Neural progenitor cell (in vitro differentiated cells): Measurements from ENCODE around the gene DYTN. TPM values are rescaled to one million over a fixed set of nuclear protein-coding genes. Genes with fewer than 3 reads are reported as not detected.

ENCODE experiments used
- DNase-seq: peaks from one replicate; pipeline ENCODE4 v3.0.0-alpha.2; 2016; ENCODE audit warnings: low spot score
- H2AFZ ChIP-seq: fragments of 200-600 bp; sonication (generic); replicated peaks from 2 replicates; pipeline ENCODE4 v1.6.1; 2016; ENCODE audit warnings: antibody characterized with exemption
- H3F3A ChIP-seq: fragments of 200-600 bp; sonication (generic); 2 replicates; pipeline ENCODE4 v1.6.1; 2016; ENCODE audit warnings: antibody characterized with exemption, low read depth
- H3K27ac ChIP-seq: fragments of 200-600 bp; sonication (generic); 2 replicates; pipeline ENCODE4 v1.5.1; 2016; ENCODE audit warnings: mild to moderate bottlenecking
- H3K27me3 ChIP-seq: fragments of 200-600 bp; sonication (generic); 2 replicates; pipeline ENCODE4 v1.6.1; 2016; ENCODE audit warnings: mild to moderate bottlenecking, moderate library complexity
- H3K36me3 ChIP-seq: fragments of 200-600 bp; sonication (generic); 2 replicates; pipeline ENCODE4 v1.5.1; 2016
- H3K4me1 ChIP-seq: fragments of 200-600 bp; sonication (generic); 2 replicates; pipeline ENCODE4 v1.6.1; 2016; ENCODE audit warnings: mixed run types
- H3K4me2 ChIP-seq: fragments of 200-600 bp; sonication (generic); 2 replicates; pipeline ENCODE4 v1.6.1; 2016
- H3K4me3 ChIP-seq: fragments of 200-600 bp; sonication (generic); 2 replicates; pipeline ENCODE4 v1.5.1; 2016
- H3K79me2 ChIP-seq: fragments of 200-600 bp; sonication (generic); 2 replicates; pipeline ENCODE4 v1.6.1; 2016; ENCODE audit warnings: low read depth
- H3K9ac ChIP-seq: fragments of 200-600 bp; sonication (generic); 2 replicates; pipeline ENCODE4 v1.6.1; 2016
- H3K9me3 ChIP-seq: fragments of 200-600 bp; sonication (generic); 2 replicates; pipeline ENCODE4 v1.5.1; 2016; ENCODE audit warnings: low read depth
- H4K20me1 ChIP-seq: fragments of 200-600 bp; sonication (generic); 2 replicates; pipeline ENCODE4 v1.6.1; 2016; ENCODE audit warnings: low read depth
- H3K27ac Mint-ChIP-seq: 3 replicates; pipeline ENCODE4 v1.8.0; 2021; ENCODE audit warnings: mixed read lengths
- H3K27me3 Mint-ChIP-seq: 2 replicates; pipeline ENCODE4 v1.8.0; 2022; ENCODE audit warnings: low read depth, mild to moderate bottlenecking, inconsistent platforms, moderate library complexity, mixed read lengths; ENCODE audit not compliant: insufficient read depth
- H3K36me3 Mint-ChIP-seq: 3 replicates; pipeline ENCODE4 v1.8.0; 2021; ENCODE audit warnings: mixed read lengths
- H3K4me1 Mint-ChIP-seq: 3 replicates; pipeline ENCODE4 v1.8.0; 2021; ENCODE audit warnings: mixed read lengths
- H3K4me3 Mint-ChIP-seq: 3 replicates; pipeline ENCODE4 v1.8.0; 2021; ENCODE audit warnings: mild to moderate bottlenecking, moderate library complexity, mixed read lengths
- H3K9me3 Mint-ChIP-seq: 3 replicates; pipeline ENCODE4 v1.8.0; 2020; ENCODE audit warnings: mixed read lengths
- EZH2 ChIP-seq: fragments of 200-600 bp; sonication (generic); IDR thresholded peaks from 2 replicates; pipeline ENCODE4 v1.6.1; 2017; ENCODE audit warnings: antibody characterized with exemption, mild to moderate bottlenecking, moderate library complexity
- EZH2phosphoT487 ChIP-seq: fragments of 200-600 bp; sonication (generic); IDR thresholded peaks from 2 replicates; pipeline ENCODE4 v1.6.1; 2017; ENCODE audit warnings: antibody characterized with exemption
- total RNA-seq: library from RNA; depleted of rRNA; stranded (reverse); fragments of >200 nt; gene quantifications from 2 replicates; pipeline ENCODE4 v1.2.3, GENCODE V29; 2015; ENCODE audit warnings: low replicate concordance
- TF ChIP-seq, protein P1 (sequence below): fragments of 200-600 bp; sonication (generic); IDR thresholded peaks from 2 replicates; pipeline ENCODE4 v1.5.1; 2017; ENCODE audit warnings: antibody characterized with exemption, mild to moderate bottlenecking

The DYTN gene
- total RNA-seq, 1 donor from 2014 or later = not detected

DNA sequence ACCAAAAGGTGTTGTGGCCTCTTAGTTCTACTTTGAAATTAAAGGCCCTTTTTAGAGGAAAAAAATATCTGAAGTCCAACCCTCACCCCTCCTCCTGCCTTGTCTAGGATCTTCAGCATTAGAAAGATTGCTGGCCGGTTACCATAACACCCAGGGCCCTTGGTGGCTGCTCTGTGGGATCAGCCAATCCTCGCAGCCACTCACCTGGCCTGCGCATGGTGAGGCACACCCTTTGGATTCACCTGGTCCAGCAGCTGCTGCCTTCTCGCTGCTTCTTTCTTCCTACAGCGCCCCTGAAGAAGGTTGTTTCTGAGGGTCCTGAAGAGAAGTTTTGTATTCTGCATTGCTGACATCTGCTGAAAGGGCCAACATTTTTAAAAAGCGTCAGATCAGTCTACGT lies 25.2 kb downstream of the DYTN start:
- H3K9me3 Mint-ChIP-seq = no peaks in the 10 kb centered on the region
- H3K36me3 ChIP-seq = no peaks in the 10 kb centered on the region
- DNase-seq = no peak
- H3F3A ChIP-seq = no peaks in the 10 kb centered on the region
- H3K79me2 ChIP-seq = no peaks in the 10 kb centered on the region
- H3K9ac ChIP-seq = no peak overlapping the region
- H2AFZ ChIP-seq = no peak overlapping the region
- H3K36me3 Mint-ChIP-seq = no peaks in the 10 kb centered on the region
- no peaks in the 10 kb centered on the region for H3K27me3 Mint-ChIP-seq
- no peaks in the 10 kb centered on the region for H3K9me3 ChIP-seq
- no peak overlapping the region for H3K27ac Mint-ChIP-seq
- TF ChIP-seq, protein P1, sequence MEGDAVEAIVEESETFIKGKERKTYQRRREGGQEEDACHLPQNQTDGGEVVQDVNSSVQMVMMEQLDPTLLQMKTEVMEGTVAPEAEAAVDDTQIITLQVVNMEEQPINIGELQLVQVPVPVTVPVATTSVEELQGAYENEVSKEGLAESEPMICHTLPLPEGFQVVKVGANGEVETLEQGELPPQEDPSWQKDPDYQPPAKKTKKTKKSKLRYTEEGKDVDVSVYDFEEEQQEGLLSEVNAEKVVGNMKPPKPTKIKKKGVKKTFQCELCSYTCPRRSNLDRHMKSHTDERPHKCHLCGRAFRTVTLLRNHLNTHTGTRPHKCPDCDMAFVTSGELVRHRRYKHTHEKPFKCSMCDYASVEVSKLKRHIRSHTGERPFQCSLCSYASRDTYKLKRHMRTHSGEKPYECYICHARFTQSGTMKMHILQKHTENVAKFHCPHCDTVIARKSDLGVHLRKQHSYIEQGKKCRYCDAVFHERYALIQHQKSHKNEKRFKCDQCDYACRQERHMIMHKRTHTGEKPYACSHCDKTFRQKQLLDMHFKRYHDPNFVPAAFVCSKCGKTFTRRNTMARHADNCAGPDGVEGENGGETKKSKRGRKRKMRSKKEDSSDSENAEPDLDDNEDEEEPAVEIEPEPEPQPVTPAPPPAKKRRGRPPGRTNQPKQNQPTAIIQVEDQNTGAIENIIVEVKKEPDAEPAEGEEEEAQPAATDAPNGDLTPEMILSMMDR = no peak
- TF ChIP-seq EZH2phosphoT487 (no peak), EZH2 (no peak)
- no peak overlapping the region for H3K4me3 Mint-ChIP-seq
- H3K4me3 ChIP-seq = no peak overlapping the region
- no peak overlapping the region for H3K4me2 ChIP-seq
- no peaks in the 10 kb centered on the region for H3K4me1 Mint-ChIP-seq
- H3K27ac ChIP-seq = no peak overlapping the region
- no peaks in the 10 kb centered on the region for H3K27me3 ChIP-seq
- no peaks in the 10 kb centered on the region for H3K4me1 ChIP-seq
- no peaks in the 10 kb centered on the region for H4K20me1 ChIP-seq

GRCh38 chr2:206688990-206689389 lies 29.2 kb downstream of the DYTN start:
- Histone ChIP-seq H3K4me2 (no peak overlapping the region), H3F3A (no peaks in the 10 kb centered on the region), H3K27ac (no peak overlapping the region), H3K4me3 (no peak overlapping the region), H3K9ac (no peak overlapping the region), H3K36me3 (no peaks in the 10 kb centered on the region), H3K27me3 (no peaks in the 10 kb centered on the region), H3K79me2 (no peaks in the 10 kb centered on the region), H3K4me1 (no peaks in the 10 kb centered on the region), H4K20me1 (no peaks in the 10 kb centered on the region), H3K9me3 (no peaks in the 10 kb centered on the region), H2AFZ (no peak overlapping the region)
- Mint-ChIP-seq H3K27me3 (no peaks in the 10 kb centered on the region), H3K27ac (no peak overlapping the region), H3K4me3 (no peak overlapping the region), H3K36me3 (no peaks in the 10 kb centered on the region), H3K4me1 (no peaks in the 10 kb centered on the region), H3K9me3 (no peaks in the 10 kb centered on the region)
- DNase-seq = no peak
- no peak for TF ChIP-seq EZH2phosphoT487
- TF ChIP-seq, protein P1 = no peak
- no peak for TF ChIP-seq EZH2

DNA sequence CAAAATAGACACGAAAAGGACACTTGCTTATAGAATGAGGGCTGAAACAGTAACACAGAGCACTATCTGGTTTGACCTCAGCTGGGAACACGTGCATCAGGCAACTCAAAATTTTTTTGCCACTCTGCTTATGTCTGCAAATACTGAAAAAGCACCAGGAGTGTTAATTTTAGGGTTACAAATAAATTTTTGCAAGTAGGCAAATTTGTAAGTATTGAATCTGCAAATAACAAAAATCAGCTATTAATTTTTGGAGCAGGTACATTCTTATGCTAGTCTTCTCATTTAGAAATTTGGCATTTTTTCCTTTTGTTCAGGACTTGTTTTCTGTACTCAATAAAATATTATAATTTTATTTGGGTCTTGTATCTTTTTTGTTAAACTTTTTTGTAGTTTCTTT lies 29.7 kb downstream of the DYTN start:
- no peak overlapping the region for H3K9ac ChIP-seq
- no peak overlapping the region for H2AFZ ChIP-seq
- no peaks in the 10 kb centered on the region for H3K79me2 ChIP-seq
- no peaks in the 10 kb centered on the region for H3K4me1 ChIP-seq
- Mint-ChIP-seq H3K9me3 (no peaks in the 10 kb centered on the region), H3K4me1 (no peaks in the 10 kb centered on the region), H3K36me3 (no peaks in the 10 kb centered on the region), H3K4me3 (no peak overlapping the region), H3K27me3 (no peaks in the 10 kb centered on the region), H3K27ac (no peak overlapping the region)
- no peaks in the 10 kb centered on the region for H3F3A ChIP-seq
- H3K9me3 ChIP-seq = no peaks in the 10 kb centered on the region
- DNase-seq = no peak
- no peak overlapping the region for H3K4me2 ChIP-seq
- no peaks in the 10 kb centered on the region for H3K27me3 ChIP-seq
- no peak overlapping the region for H3K4me3 ChIP-seq
- H3K27ac ChIP-seq = no peak overlapping the region
- H3K36me3 ChIP-seq = no peaks in the 10 kb centered on the region
- H4K20me1 ChIP-seq = no peaks in the 10 kb centered on the region
- TF ChIP-seq, protein P1 = no peak
- TF ChIP-seq EZH2phosphoT487 (no peak), EZH2 (no peak)
